Superior temporal gyrus (tissue), 1 donor: ENCODE results near the gene ADCY2.
A peak's percentile ranks its signal among the peaks of the same experiment; 100 is the strongest.

Experiments used
- DNase-seq: peaks from one replicate; pipeline ENCODE4 v3.0.0-alpha.2; 2016; ENCODE audit errors: extremely low spot score

ADCY2 gene

GRCh38 chr5:7503564-7503963 lies 107.6 kb downstream of the ADCY2 start:
- DNase-seq: peak; percentile 38

- DNase-seq: no peak
Observed at GRCh38 chr5:7515284-7515914, 119.5 kb downstream of the ADCY2 start.

- DNase-seq: no peak
Observed at GRCh38 chr5:7516253-7516652, 120.3 kb downstream of the ADCY2 start.

- no peak for DNase-seq
Observed at GRCh38 chr5:7517006-7517405, 121.1 kb downstream of the ADCY2 start.

GRCh38 chr5:7518947-7519560 lies 123.1 kb downstream of the ADCY2 start:
- peak; percentile 56 for DNase-seq

GRCh38 chr5:7519564-7519963 lies 123.6 kb downstream of the ADCY2 start:
- DNase-seq: no peak

GRCh38 chr5:7529880-7530279 lies 133.9 kb downstream of the ADCY2 start:
- no peak for DNase-seq

GRCh38 chr5:7533941-7534340 lies 138.0 kb downstream of the ADCY2 start:
- DNase-seq: no peak

GRCh38 chr5:7534505-7534904 lies 138.6 kb downstream of the ADCY2 start:
- DNase-seq: no peak

GRCh38 chr5:7537573-7537972 lies 141.6 kb downstream of the ADCY2 start:
- DNase-seq: no peak

GRCh38 chr5:7539571-7539970 lies 143.6 kb downstream of the ADCY2 start:
- no peak for DNase-seq

- no peak for DNase-seq
Observed at GRCh38 chr5:7540736-7541485, 145.0 kb downstream of the ADCY2 start.

GRCh38 chr5:7541898-7542297 lies 146.0 kb downstream of the ADCY2 start:
- DNase-seq: no peak

GRCh38 chr5:7546555-7546954 lies 150.6 kb downstream of the ADCY2 start:
- DNase-seq: no peak

GRCh38 chr5:7548596-7548995 lies 152.7 kb downstream of the ADCY2 start:
- DNase-seq: no peak

- DNase-seq: peak; percentile 44
Observed at GRCh38 chr5:7565559-7565958, 169.6 kb downstream of the ADCY2 start.

- DNase-seq: peak; percentile 74
Observed at GRCh38 chr5:7576023-7576715, 180.2 kb downstream of the ADCY2 start.

- DNase-seq: no peak
Observed at GRCh38 chr5:7577381-7577780, 181.4 kb downstream of the ADCY2 start.

- no peak for DNase-seq
Observed at GRCh38 chr5:7578071-7578470, 182.1 kb downstream of the ADCY2 start.

GRCh38 chr5:7584749-7585148 lies 188.8 kb downstream of the ADCY2 start:
- no peak for DNase-seq

GRCh38 chr5:7585807-7586206 lies 189.9 kb downstream of the ADCY2 start:
- no peak for DNase-seq

- DNase-seq: no peak
Observed at GRCh38 chr5:7586480-7586879, 190.5 kb downstream of the ADCY2 start.
